Stomach (tissue), 4 donors: ENCODE measurements around the gene LRRC27.

Experiments
- CTCF ChIP-seq, 7 experiments: fragments of 450-650 bp in 4 of 7; fragments of 200-600 bp in 3 of 7; sonication (generic) in 3 of 7; IDR thresholded peaks; one replicate each; pipeline ENCODE4 v1.5.1; 2016 to 2019; ENCODE audit warnings: antibody characterized with exemption in 7 of 7, control low read depth in 2 of 7, mild to moderate bottlenecking in 1 of 7
- POLR2A ChIP-seq, 4 donors: fragments of 450-650 bp; IDR thresholded peaks; one replicate each; pipeline ENCODE4 v1.6.1; 2016; ENCODE audit warnings: antibody characterized with exemption in 4 of 4, control low read depth in 2 of 4, mild to moderate bottlenecking in 1 of 4, moderate library complexity in 1 of 4
- POLR2AphosphoS5 ChIP-seq, 3 donors: sonication (generic); formaldehyde crosslinking; IDR thresholded peaks; one replicate each; pipeline ENCODE4 v1.6.1; 2016; ENCODE audit warnings: antibody characterized with exemption in 3 of 3

GRCh38 chr10:132410056-132410778 is 78.2 kb downstream of the LRRC27 start:
- no peak for TF ChIP-seq CTCF (IDR thresholded peaks at IDR 0.05)
- TF ChIP-seq POLR2AphosphoS5 (IDR thresholded peaks at IDR 0.05) = no peak
- no peak for TF ChIP-seq POLR2A (IDR thresholded peaks at IDR 0.05)
